T-cell (primary cell): ENCODE results near the gene TLR10. TPM values are rescaled to one million over a fixed set of nuclear protein-coding genes. Genes with fewer than 3 reads are reported as not detected.

Experiments
- ATAC-seq, 4 experiments: fragments of 200-7000 bp in 3 of 4; fragments of 150-1000 bp in 1 of 4; cut with Tn5 transposase; replicated peaks in 1 of 4; 1 replicate in 3 of 4; 2 replicates in 1 of 4; pipeline ENCODE4 v1.10.0; 2021; ENCODE audit warnings: moderate library complexity in 3 of 4, mild to moderate bottlenecking in 2 of 4, moderate number of reproducible peaks in 1 of 4
- CTCF ChIA-PET, 2 donors: fragments of 300-600 bp; sonication (Branson Sonifier 250); formaldehyde crosslinking; loops; one replicate each; lab custom pipeline; 2022; ENCODE audit warnings: antibody characterized with exemption in 2 of 2; lab: Charles Lee
- POLR2A ChIA-PET, 2 donors: fragments of 300-600 bp; sonication (Branson Sonifier 250); formaldehyde crosslinking; loops; one replicate each; lab custom pipeline; 2022; ENCODE audit warnings: antibody characterized with exemption in 2 of 2; lab: Charles Lee
- DNase-seq, 35 experiments: peaks; one replicate each; pipeline versions ENCODE4 v3.0.0 to v3.0.0-alpha.2; 2013 to 2023
- H3K27ac ChIP-seq: one replicate; pipeline ENCODE4 v1.5.1; 2013; ENCODE audit warnings: low read length
- H3K27me3 ChIP-seq, 2 experiments: replicated peaks in 1 of 2; 1 replicate in 1 of 2; 2 replicates in 1 of 2; pipeline versions ENCODE4 v1.6.1 to v1.7.0; 2013; ENCODE audit warnings: low read length in 1 of 2, mixed read lengths in 1 of 2; ENCODE audit not compliant: control insufficient read depth in 2 of 2, insufficient read depth in 2 of 2; ENCODE audit errors: extremely low read depth in 1 of 2
- H3K36me3 ChIP-seq, 2 donors: 1 replicate in 1 of 2; 2 replicates in 1 of 2; pipeline versions ENCODE4 v1.6.1 to v1.7.0; 2013; ENCODE audit warnings: low read length in 1 of 2; ENCODE audit not compliant: control insufficient read depth in 2 of 2, insufficient read depth in 1 of 2; ENCODE audit errors: extremely low read depth in 1 of 2
- H3K4me1 ChIP-seq, 2 experiments: 1 replicate in 1 of 2; 2 replicates in 1 of 2; pipeline versions ENCODE4 v1.6.1 to v1.7.0; 2013; ENCODE audit warnings: low read length in 2 of 2, mixed read lengths in 1 of 2; ENCODE audit not compliant: insufficient read depth in 2 of 2, control insufficient read depth in 1 of 2; ENCODE audit errors: extremely low read depth in 1 of 2
- H3K4me3 ChIP-seq, 2 donors: 1 replicate in 1 of 2; 2 replicates in 1 of 2; pipeline versions ENCODE4 v1.5.1 to v1.7.0; 2013; ENCODE audit warnings: mild to moderate bottlenecking in 2 of 2, low read length in 1 of 2, moderate library complexity in 1 of 2; ENCODE audit not compliant: control insufficient read depth in 1 of 2; ENCODE audit errors: extremely low read depth in 1 of 2
- H3K9me3 ChIP-seq: 2 replicates; pipeline ENCODE4 v1.7.0; 2013
- H3K27ac Mint-ChIP-seq, 2 donors: one replicate each; pipeline ENCODE4 v1.8.0; 2020 to 2021; ENCODE audit warnings: mild to moderate bottlenecking in 2 of 2, mixed read lengths in 2 of 2
- H3K27me3 Mint-ChIP-seq, 2 donors: one replicate each; pipeline ENCODE4 v1.8.0; 2021 to 2022; ENCODE audit warnings: mixed read lengths in 2 of 2
- H3K36me3 Mint-ChIP-seq: one replicate; pipeline ENCODE4 v1.8.0; 2021; ENCODE audit warnings: mixed read lengths
- H3K4me1 Mint-ChIP-seq, 3 donors: one replicate each; pipeline ENCODE4 v1.8.0; 2020 to 2022; ENCODE audit warnings: mixed read lengths in 3 of 3, mild to moderate bottlenecking in 1 of 3
- H3K4me3 Mint-ChIP-seq, 3 donors: one replicate each; pipeline ENCODE4 v1.8.0; 2020 to 2022; ENCODE audit warnings: mild to moderate bottlenecking in 3 of 3, mixed read lengths in 3 of 3, moderate library complexity in 3 of 3
- H3K9me3 Mint-ChIP-seq, 3 donors: one replicate each; pipeline ENCODE4 v1.8.0; 2020 to 2022; ENCODE audit warnings: mixed read lengths in 3 of 3
- WGBS: methylation state at CpG from one replicate; pipeline ENCODE4 v1.1.5; 2013; ENCODE audit warnings: missing lambda C conversion rate; ENCODE audit not compliant: insufficient coverage; 5-methylcytosine and 5-hydroxymethylcytosine counted together
- total RNA-seq, 35 experiments: library from RNA in 6 of 35; stranded (reverse) in 6 of 35; fragments of 120-200 nt in 1 of 35; gene quantifications; one replicate each; pipeline versions ENCODE4 v1.2.1 to v1.2.4 and lab custom pipeline; 2013 to 2026

Gene TLR10
- total RNA-seq, 5 donors from 2014 or later (not counting 1 experiment from before 2014, with no cell fraction given) = 0.47 to 2.6 (median 0.96) TPM

- Histone ChIP-seq H3K27me3 (no peaks in the 10 kb centered on the region), H3K27ac (no peak overlapping the region), H3K9me3 (no peaks in the 10 kb centered on the region), H3K4me3 (no peak overlapping the region), H3K4me1 (peaks cover 0 to 5% of the 10 kb centered on the region in 2 experiments), H3K36me3 (no peaks in the 10 kb centered on the region)
- peaks cover 0 to 7% of the 10 kb centered on the region in 2 donors for H3K27me3 Mint-ChIP-seq
- POLR2A ChIA-PET = interaction anchor here in 1 of 2 donors (0.7 kb wide), 1 partner anchor 15 kb away, joined by 6 read pairs; no protein-coding TSS in a partner anchor
- H3K9me3 Mint-ChIP-seq = peaks cover 0 to 7% (median 0%) of the 10 kb centered on the region in 3 donors
- peaks cover 2 to 5% (median 4%) of the 10 kb centered on the region in 3 donors for H3K4me1 Mint-ChIP-seq
- DNase-seq = no peak
- no peak overlapping the region for H3K27ac Mint-ChIP-seq
- H3K36me3 Mint-ChIP-seq = no peaks in the 10 kb centered on the region
- no peak for ATAC-seq
- WGBS = no CpG with 5 or more reads among the region's 3 CpGs
- H3K4me3 Mint-ChIP-seq = no peak overlapping the region
- CTCF ChIA-PET = interaction anchor here (0.6 to 0.7 kb wide), 2 partner anchors 554 to 698 kb away, joined by 4 read pairs; no protein-coding TSS in a partner anchor
Measured at GRCh38 chr4:38735870-38736269, 46.9 kb downstream of the TLR10 start.

GRCh38 chr4:38734911-38735310 lies 47.9 kb downstream of the TLR10 start:
- Histone ChIP-seq H3K4me1 (peaks cover 0 to 11% of the 10 kb centered on the region in 2 experiments), H3K36me3 (no peaks in the 10 kb centered on the region), H3K4me3 (no peak overlapping the region), H3K27ac (no peak overlapping the region), H3K27me3 (no peaks in the 10 kb centered on the region), H3K9me3 (no peaks in the 10 kb centered on the region)
- WGBS = 86% methylated on average over 1 of the region's 2 CpGs
- Mint-ChIP-seq H3K9me3 (peaks cover 0 to 7% (median 0%) of the 10 kb centered on the region in 3 donors), H3K4me3 (no peak overlapping the region), H3K27ac (no peak overlapping the region), H3K4me1 (peaks cover 4 to 9% (median 7%) of the 10 kb centered on the region in 3 donors), H3K36me3 (no peaks in the 10 kb centered on the region), H3K27me3 (peaks cover 0 to 7% of the 10 kb centered on the region in 2 donors)
- ATAC-seq (no peak), DNase-seq (no peak)
- ChIA-PET CTCF (interaction anchor here (0.6 to 1.6 kb wide), 3 partner anchors 23 to 556 kb away, joined by 3 to 6 read pairs (median 5); no protein-coding TSS in a partner anchor), POLR2A (no interaction called here)

GRCh38 chr4:38734446-38734845 lies 48.3 kb downstream of the TLR10 start:
- Histone ChIP-seq H3K36me3 (no peaks in the 10 kb centered on the region), H3K27ac (no peak overlapping the region), H3K9me3 (no peaks in the 10 kb centered on the region), H3K4me3 (no peak overlapping the region), H3K4me1 (peaks cover 0 to 11% of the 10 kb centered on the region in 2 experiments), H3K27me3 (no peaks in the 10 kb centered on the region)
- 92% methylated on average over 2 of the region's 5 CpGs for WGBS
- no peak for DNase-seq
- H3K27ac Mint-ChIP-seq = no peak overlapping the region
- no peaks in the 10 kb centered on the region for H3K36me3 Mint-ChIP-seq
- ATAC-seq = no peak
- ChIA-PET CTCF (interaction anchor here (0.6 to 1.6 kb wide), 3 partner anchors 23 to 555 kb away, joined by 3 to 6 read pairs (median 5); no protein-coding TSS in a partner anchor), POLR2A (no interaction called here)
- H3K4me3 Mint-ChIP-seq = no peak overlapping the region
- H3K4me1 Mint-ChIP-seq = peaks cover 4 to 9% (median 7%) of the 10 kb centered on the region in 3 donors
- peaks cover 0 to 7% (median 0%) of the 10 kb centered on the region in 3 donors for H3K9me3 Mint-ChIP-seq
- peaks cover 0 to 7% of the 10 kb centered on the region in 2 donors for H3K27me3 Mint-ChIP-seq

GRCh38 chr4:38733663-38734062 lies 49.1 kb downstream of the TLR10 start:
- Histone ChIP-seq H3K27ac (no peak overlapping the region), H3K27me3 (no peaks in the 10 kb centered on the region), H3K36me3 (no peaks in the 10 kb centered on the region), H3K4me1 (peaks cover 2 to 16% of the 10 kb centered on the region in 2 experiments), H3K4me3 (no peak overlapping the region), H3K9me3 (no peaks in the 10 kb centered on the region)
- no peak overlapping the region for H3K4me3 Mint-ChIP-seq
- WGBS = 86% methylated on average over 2 of the region's 2 CpGs
- ChIA-PET CTCF (no interaction called here), POLR2A (no interaction called here)
- H3K27me3 Mint-ChIP-seq = peaks cover 0 to 7% of the 10 kb centered on the region in 2 donors
- DNase-seq (no peak), ATAC-seq (no peak)
- H3K27ac Mint-ChIP-seq = peak overlapping the region in 1 of 2 donors; percentile 20
- H3K4me1 Mint-ChIP-seq = peaks cover 8 to 14% (median 12%) of the 10 kb centered on the region in 3 donors
- H3K36me3 Mint-ChIP-seq = no peaks in the 10 kb centered on the region
- peaks cover 0 to 7% (median 0%) of the 10 kb centered on the region in 3 donors for H3K9me3 Mint-ChIP-seq

GRCh38 chr4:38730830-38731646 lies 51.8 kb downstream of the TLR10 start:
- DNase-seq (peak; percentile 23 to 89 (median 75)), ATAC-seq (peak; percentile 72 to 83 (median 78))
- no peak overlapping the region for H3K27ac ChIP-seq
- no peak overlapping the region for H3K4me3 ChIP-seq
- H3K27me3 ChIP-seq = no peaks in the 10 kb centered on the region
- H3K27me3 Mint-ChIP-seq = no peaks in the 10 kb centered on the region
- H3K9me3 ChIP-seq = no peaks in the 10 kb centered on the region
- ChIA-PET CTCF (interaction anchor here (0.5 to 5.1 kb wide), 15 partner anchors 10 to 669 kb away, joined by 3 to 46 read pairs (median 4); partner anchors contain the start of gene TLR10 (in 1 of the 2)), POLR2A (interaction anchor here in 1 of 2 donors (0.6 kb wide), 2 partner anchors 64 to 608 kb away, joined by 3 to 5 read pairs; no protein-coding TSS in a partner anchor)
- H3K36me3 ChIP-seq = no peaks in the 10 kb centered on the region
- no peak overlapping the region for H3K4me3 Mint-ChIP-seq
- peaks cover 4 to 22% of the 10 kb centered on the region in 2 experiments for H3K4me1 ChIP-seq
- peaks cover 0 to 7% (median 0%) of the 10 kb centered on the region in 3 donors for H3K9me3 Mint-ChIP-seq
- 20% methylated on average over 15 of the region's 23 CpGs for WGBS
- no peak overlapping the region for H3K27ac Mint-ChIP-seq
- peaks cover 15 to 18% (median 15%) of the 10 kb centered on the region in 3 donors for H3K4me1 Mint-ChIP-seq
- no peaks in the 10 kb centered on the region for H3K36me3 Mint-ChIP-seq

- peaks cover 15 to 18% (median 15%) of the 10 kb centered on the region in 3 donors for H3K4me1 Mint-ChIP-seq
- ATAC-seq (no peak), DNase-seq (no peak)
- Histone ChIP-seq H3K27ac (no peak overlapping the region), H3K9me3 (no peaks in the 10 kb centered on the region), H3K4me1 (peaks cover 4 to 22% of the 10 kb centered on the region in 2 experiments), H3K4me3 (no peak overlapping the region), H3K27me3 (no peaks in the 10 kb centered on the region), H3K36me3 (no peaks in the 10 kb centered on the region)
- ChIA-PET CTCF (interaction anchor here (0.6 to 5.1 kb wide), 9 partner anchors 56 to 554 kb away, joined by 3 to 46 read pairs (median 5); no protein-coding TSS in a partner anchor), POLR2A (no interaction called here)
- H3K36me3 Mint-ChIP-seq = no peaks in the 10 kb centered on the region
- no peak overlapping the region for H3K4me3 Mint-ChIP-seq
- H3K27ac Mint-ChIP-seq = no peak overlapping the region
- peaks cover 0 to 7% (median 0%) of the 10 kb centered on the region in 3 donors for H3K9me3 Mint-ChIP-seq
- WGBS = 100% methylated on average over 1 of the region's 4 CpGs
- no peaks in the 10 kb centered on the region for H3K27me3 Mint-ChIP-seq
Measured at GRCh38 chr4:38730493-38730829, 52.3 kb downstream of the TLR10 start.
